ENCODE data around the gene ZDHHC3.

The ZDHHC3 gene

DNA sequence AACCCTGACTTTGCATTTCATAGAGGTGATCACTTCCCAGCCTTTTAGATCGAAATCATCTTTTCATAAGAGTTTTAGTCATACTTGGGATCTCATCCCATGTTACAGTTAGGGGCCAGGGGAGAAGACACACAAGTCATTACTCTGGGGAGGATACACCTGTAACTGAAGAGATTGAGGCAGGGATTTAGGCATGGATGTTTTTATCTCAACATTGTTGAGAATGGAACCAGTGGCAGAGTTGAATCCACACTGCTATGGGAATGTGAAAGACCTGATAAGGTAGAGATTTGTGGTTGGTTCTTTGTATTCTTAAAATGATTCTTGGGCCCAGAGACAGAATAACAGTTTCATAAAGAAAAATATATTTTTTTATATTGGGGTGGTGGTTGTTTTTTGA, 33.9 kb upstream of the ZDHHC3 start:
- TF ChIP-seq FOXA1 (IDR thresholded peaks at IDR 0.05) (no peak), BHLHE40 (IDR thresholded peaks at IDR 0.05; ENCODE audit: borderline replicate concordance) (no peak), LEF1 (IDR thresholded peaks at IDR 0.05; ENCODE audit: borderline replicate concordance) (no peak), ARNT (IDR thresholded peaks at IDR 0.05) (no peak), TARDBP (IDR thresholded peaks at IDR 0.05) (no peak), HDGF (IDR thresholded peaks at IDR 0.05; ENCODE audit: borderline replicate concordance) (no peak), SP1 (IDR thresholded peaks at IDR 0.05) (no peak), FOXK2 (IDR thresholded peaks at IDR 0.05) (no peak), ZNF384 (IDR thresholded peaks at IDR 0.05) (no peak), CTBP1 (IDR thresholded peaks at IDR 0.05; ENCODE audit: borderline replicate concordance) (no peak), FOXM1 (IDR thresholded peaks at IDR 0.05; ENCODE audit: borderline replicate concordance) (no peak), NFRKB (IDR thresholded peaks at IDR 0.05) (no peak), SUZ12 (IDR thresholded peaks at IDR 0.05) (no peak), L3MBTL2 (conservative IDR thresholded peaks at IDR 0.05) (no peak), ELF4 (IDR thresholded peaks at IDR 0.05) (no peak)
- TF ChIP-seq, protein P1, sequence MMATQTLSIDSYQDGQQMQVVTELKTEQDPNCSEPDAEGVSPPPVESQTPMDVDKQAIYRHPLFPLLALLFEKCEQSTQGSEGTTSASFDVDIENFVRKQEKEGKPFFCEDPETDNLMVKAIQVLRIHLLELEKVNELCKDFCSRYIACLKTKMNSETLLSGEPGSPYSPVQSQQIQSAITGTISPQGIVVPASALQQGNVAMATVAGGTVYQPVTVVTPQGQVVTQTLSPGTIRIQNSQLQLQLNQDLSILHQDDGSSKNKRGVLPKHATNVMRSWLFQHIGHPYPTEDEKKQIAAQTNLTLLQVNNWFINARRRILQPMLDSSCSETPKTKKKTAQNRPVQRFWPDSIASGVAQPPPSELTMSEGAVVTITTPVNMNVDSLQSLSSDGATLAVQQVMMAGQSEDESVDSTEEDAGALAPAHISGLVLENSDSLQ (IDR thresholded peaks at IDR 0.05), result no peak
- ChIA-PET POLR2A (no interaction called here), CTCF (no interaction called here)
- no peak for DNase-seq (ENCODE audit: extremely low spot score)

DNA sequence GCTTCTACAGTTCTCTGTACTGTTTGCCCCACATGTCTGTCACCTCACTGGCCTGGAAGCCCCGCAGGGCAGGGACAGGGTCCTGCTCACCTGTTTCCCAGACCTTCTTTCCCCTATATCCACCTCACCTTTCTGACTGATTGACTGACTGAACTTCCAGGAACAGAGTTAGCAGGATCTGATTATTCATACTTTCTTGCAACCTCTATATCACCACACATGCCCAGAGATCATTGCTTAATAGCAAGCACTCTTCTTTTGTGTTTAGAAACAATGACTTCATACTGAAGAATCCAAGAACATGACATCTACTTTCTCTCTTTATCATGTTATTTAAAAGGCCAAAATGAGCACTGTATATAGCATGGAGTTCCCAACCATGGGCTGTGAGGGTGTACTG, 32.1 kb upstream of the ZDHHC3 start:
- TF ChIP-seq FOXK2 (IDR thresholded peaks at IDR 0.05) (no peak), SUZ12 (IDR thresholded peaks at IDR 0.05) (no peak), FOXM1 (IDR thresholded peaks at IDR 0.05; ENCODE audit: borderline replicate concordance) (no peak), TARDBP (IDR thresholded peaks at IDR 0.05) (no peak), HDGF (IDR thresholded peaks at IDR 0.05; ENCODE audit: borderline replicate concordance) (no peak), FOXA1 (IDR thresholded peaks at IDR 0.05) (no peak), LEF1 (IDR thresholded peaks at IDR 0.05; ENCODE audit: borderline replicate concordance) (no peak), NFRKB (IDR thresholded peaks at IDR 0.05) (no peak), ARNT (IDR thresholded peaks at IDR 0.05) (no peak), BHLHE40 (IDR thresholded peaks at IDR 0.05; ENCODE audit: borderline replicate concordance) (no peak), SP1 (IDR thresholded peaks at IDR 0.05) (no peak), ELF4 (IDR thresholded peaks at IDR 0.05) (no peak), CTBP1 (IDR thresholded peaks at IDR 0.05; ENCODE audit: borderline replicate concordance) (no peak), L3MBTL2 (conservative IDR thresholded peaks at IDR 0.05) (no peak), ZNF384 (IDR thresholded peaks at IDR 0.05) (no peak)
- TF ChIP-seq, protein P1 (IDR thresholded peaks at IDR 0.05), result no peak
- POLR2A ChIA-PET, result no interaction called here
- no peak for DNase-seq (ENCODE audit: extremely low spot score)
- CTCF ChIA-PET, result no interaction called here

DNA sequence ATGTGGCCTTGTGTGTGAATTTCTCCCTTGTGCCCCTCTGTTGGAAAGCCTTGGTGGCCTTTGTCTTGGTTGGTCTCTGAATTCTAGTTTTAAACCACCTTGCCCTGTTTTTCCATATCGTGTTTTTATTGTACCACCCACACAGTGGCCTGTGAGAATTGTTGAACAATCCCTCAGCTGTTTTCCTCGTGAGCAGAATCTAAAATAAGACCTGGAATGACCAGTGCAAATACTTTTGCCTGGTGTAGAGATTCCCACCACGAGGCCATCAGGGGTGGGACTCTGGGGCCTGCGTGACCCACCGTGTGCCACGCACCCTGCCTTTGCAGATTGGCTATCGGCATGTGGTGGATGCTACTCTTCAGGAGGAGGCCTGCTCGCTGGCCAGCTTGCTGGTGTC, 31.1 kb upstream of the ZDHHC3 start:
- no peak for DNase-seq (ENCODE audit: extremely low spot score)
- TF ChIP-seq CTBP1 (IDR thresholded peaks at IDR 0.05; ENCODE audit: borderline replicate concordance) (no peak), ARNT (IDR thresholded peaks at IDR 0.05) (no peak), SP1 (IDR thresholded peaks at IDR 0.05) (no peak), FOXK2 (IDR thresholded peaks at IDR 0.05) (no peak), LEF1 (IDR thresholded peaks at IDR 0.05; ENCODE audit: borderline replicate concordance) (no peak), HDGF (IDR thresholded peaks at IDR 0.05; ENCODE audit: borderline replicate concordance) (no peak), NFRKB (IDR thresholded peaks at IDR 0.05) (no peak), FOXM1 (IDR thresholded peaks at IDR 0.05; ENCODE audit: borderline replicate concordance) (no peak), FOXA1 (IDR thresholded peaks at IDR 0.05) (no peak), L3MBTL2 (conservative IDR thresholded peaks at IDR 0.05) (no peak), BHLHE40 (IDR thresholded peaks at IDR 0.05; ENCODE audit: borderline replicate concordance) (no peak), TARDBP (IDR thresholded peaks at IDR 0.05) (no peak)
- TF ChIP-seq, protein P1 (IDR thresholded peaks at IDR 0.05), result no peak
- ChIA-PET CTCF (no interaction called here), POLR2A (no interaction called here)

DNA sequence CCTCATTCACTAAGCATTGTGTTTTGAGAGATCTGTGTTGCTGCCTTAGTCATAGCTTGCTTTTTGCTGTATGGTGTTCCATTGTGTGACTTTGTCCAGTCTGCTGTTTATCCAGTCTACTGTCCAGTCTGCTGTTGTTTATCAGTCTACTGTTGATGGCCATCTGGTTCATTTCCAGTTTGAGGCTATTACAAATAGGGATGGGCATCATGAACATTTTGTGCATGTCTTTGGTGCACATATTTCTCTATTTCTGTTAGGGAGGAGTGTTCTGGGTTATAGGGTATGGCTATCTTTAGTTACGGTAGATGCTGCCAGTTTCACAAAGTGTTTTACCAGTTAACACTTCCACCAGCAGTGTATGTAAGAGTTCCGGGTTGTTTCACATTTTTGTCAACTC, 27.9 kb upstream of the ZDHHC3 start:
- no peak for TF ChIP-seq FOXA1 (IDR thresholded peaks at IDR 0.05)
- ChIA-PET CTCF (no interaction called here), POLR2A (no interaction called here)
- DNase-seq (ENCODE audit: extremely low spot score), result no peak

DNA sequence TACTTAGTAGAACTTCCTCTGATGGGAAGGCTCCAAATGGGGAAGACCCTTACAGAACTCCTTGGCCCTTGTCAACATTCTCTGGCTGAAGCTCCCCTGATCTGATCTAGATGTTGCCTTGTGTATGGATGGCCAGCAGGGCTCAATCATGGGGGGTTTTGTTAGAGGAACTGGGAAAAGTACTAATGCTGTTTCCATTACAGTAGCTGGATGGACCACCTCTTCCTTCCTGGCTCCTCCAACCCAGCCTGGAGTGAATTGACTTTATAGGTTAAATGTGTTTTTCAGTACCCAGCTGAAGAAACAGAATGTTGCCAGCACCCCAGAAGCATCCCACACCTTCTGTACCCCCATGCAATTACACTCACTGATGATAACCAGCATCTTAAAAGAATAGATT, 27.4 kb upstream of the ZDHHC3 start:
- ChIA-PET POLR2A (no interaction called here), CTCF (no interaction called here)
- DNase-seq (ENCODE audit: extremely low spot score), result no peak
- no peak for TF ChIP-seq L3MBTL2 (conservative IDR thresholded peaks at IDR 0.05)
- TF ChIP-seq NFRKB (IDR thresholded peaks at IDR 0.05), result no peak
- no peak for TF ChIP-seq HDGF (IDR thresholded peaks at IDR 0.05; ENCODE audit: borderline replicate concordance)
- no peak for TF ChIP-seq BHLHE40 (IDR thresholded peaks at IDR 0.05; ENCODE audit: borderline replicate concordance)
- no peak for TF ChIP-seq ARNT (IDR thresholded peaks at IDR 0.05)
- TF ChIP-seq FOXM1 (IDR thresholded peaks at IDR 0.05; ENCODE audit: borderline replicate concordance), result no peak
- TF ChIP-seq FOXK2 (IDR thresholded peaks at IDR 0.05), result no peak
- TF ChIP-seq FOXA1 (IDR thresholded peaks at IDR 0.05), result no peak
- TF ChIP-seq CTBP1 (IDR thresholded peaks at IDR 0.05; ENCODE audit: borderline replicate concordance), result no peak
- TF ChIP-seq SP1 (IDR thresholded peaks at IDR 0.05), result no peak
- no peak for TF ChIP-seq SUZ12 (IDR thresholded peaks at IDR 0.05)
- no peak for TF ChIP-seq ELF4 (IDR thresholded peaks at IDR 0.05)
- no peak for TF ChIP-seq LEF1 (IDR thresholded peaks at IDR 0.05; ENCODE audit: borderline replicate concordance)
- TF ChIP-seq ZNF384 (IDR thresholded peaks at IDR 0.05), result no peak
- TF ChIP-seq, protein P1 (IDR thresholded peaks at IDR 0.05), result no peak
- TF ChIP-seq TARDBP (IDR thresholded peaks at IDR 0.05), result no peak

DNA sequence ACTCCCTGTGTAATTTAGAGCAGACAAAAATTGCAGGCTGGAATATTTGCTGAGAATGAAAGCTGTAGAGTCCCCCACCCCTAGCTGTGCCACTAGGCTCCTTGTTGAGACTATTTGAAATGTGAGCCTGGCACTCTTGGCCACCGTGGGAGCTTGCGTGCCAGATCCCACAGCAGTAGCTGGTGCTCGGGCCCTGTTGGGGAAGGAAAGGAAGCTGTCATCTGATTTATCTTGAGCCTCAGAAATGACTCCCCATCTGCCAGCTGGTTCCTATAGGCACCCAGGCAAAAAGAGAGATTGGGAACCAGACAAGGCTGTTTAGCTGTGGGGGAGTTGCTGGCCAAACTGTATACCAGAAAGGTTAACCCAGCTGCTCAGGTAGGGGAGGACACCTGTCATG, 26.7 kb upstream of the ZDHHC3 start:
- DNase-seq (ENCODE audit: extremely low spot score), result no peak
- ChIA-PET POLR2A (no interaction called here), CTCF (interaction anchor here (1.0 kb wide), 1 partner anchor 8 kb away, joined by 3 read pairs; no protein-coding TSS in a partner anchor)
- TF ChIP-seq L3MBTL2 (conservative IDR thresholded peaks at IDR 0.05), result no peak
- TF ChIP-seq, protein P1 (IDR thresholded peaks at IDR 0.05), result no peak
- no peak for TF ChIP-seq CTBP1 (IDR thresholded peaks at IDR 0.05; ENCODE audit: borderline replicate concordance)
- TF ChIP-seq ELF4 (IDR thresholded peaks at IDR 0.05), result no peak
- TF ChIP-seq ZNF384 (IDR thresholded peaks at IDR 0.05), result no peak
- no peak for TF ChIP-seq SP1 (IDR thresholded peaks at IDR 0.05)
- TF ChIP-seq SUZ12 (IDR thresholded peaks at IDR 0.05), result no peak
- no peak for TF ChIP-seq NFRKB (IDR thresholded peaks at IDR 0.05)
- TF ChIP-seq FOXK2 (IDR thresholded peaks at IDR 0.05), result no peak
- no peak for TF ChIP-seq TARDBP (IDR thresholded peaks at IDR 0.05)
- TF ChIP-seq LEF1 (IDR thresholded peaks at IDR 0.05; ENCODE audit: borderline replicate concordance), result no peak
- no peak for TF ChIP-seq ARNT (IDR thresholded peaks at IDR 0.05)
- no peak for TF ChIP-seq FOXA1 (IDR thresholded peaks at IDR 0.05)
- TF ChIP-seq HDGF (IDR thresholded peaks at IDR 0.05; ENCODE audit: borderline replicate concordance), result no peak
- TF ChIP-seq BHLHE40 (IDR thresholded peaks at IDR 0.05; ENCODE audit: borderline replicate concordance), result no peak
- no peak for TF ChIP-seq FOXM1 (IDR thresholded peaks at IDR 0.05; ENCODE audit: borderline replicate concordance)
